Right atrium auricular region (tissue), 2 donors: ENCODE results near the gene EXOC7. TPM values are rescaled to one million over a fixed set of nuclear protein-coding genes. Genes with fewer than 3 reads are reported as not detected.

Source experiments
- DNase-seq: peaks from one replicate; pipeline ENCODE4 v3.0.0-alpha.2; 2019; ENCODE audit warnings: low spot score
- H3K27ac ChIP-seq, 2 donors: fragments of 200-600 bp; sonication (generic); 1 replicate in 1 of 2; 2 replicates in 1 of 2; pipeline ENCODE4 v1.5.1; 2016 to 2019
- H3K27me3 ChIP-seq, 2 donors: fragments of 200-600 bp; sonication (generic); one replicate each; pipeline versions ENCODE4 v1.5.1 to v1.6.0; 2017 to 2019
- H3K36me3 ChIP-seq: fragments of 200-600 bp; sonication (generic); one replicate; pipeline ENCODE4 v1.5.1; 2016
- H3K4me1 ChIP-seq, 2 donors: fragments of 200-600 bp; sonication (generic); one replicate each; pipeline versions ENCODE4 v1.5.1 to v1.6.0; 2017 to 2019
- H3K4me3 ChIP-seq, 2 donors: fragments of 200-600 bp; sonication (generic); 1 replicate in 1 of 2; 2 replicates in 1 of 2; pipeline ENCODE4 v1.5.1; 2017 to 2019; ENCODE audit warnings: mild to moderate bottlenecking in 1 of 2, moderate library complexity in 1 of 2
- H3K9me3 ChIP-seq, 2 donors: fragments of 200-600 bp; sonication (generic); one replicate each; pipeline ENCODE4 v1.5.1; 2019
- CTCF ChIP-seq, 2 donors: fragments of 200-600 bp; sonication (generic); IDR thresholded peaks; one replicate each; pipeline ENCODE4 v1.5.1; 2019; ENCODE audit warnings: antibody characterized with exemption in 2 of 2
- total RNA-seq, 2 donors: library from RNA; depleted of rRNA; stranded (reverse); fragments of >200 nt; gene quantifications; one replicate each; pipeline ENCODE4 v1.1.0, GENCODE V29; 2016

The EXOC7 gene
- total RNA-seq, 2 donors from 2014 or later: 56.0 to 65.3 TPM

- Histone ChIP-seq H3K9me3 (no peaks in the 10 kb centered on the region), H3K36me3 (peaks cover 93% of the 10 kb centered on the region), H3K27ac (no peak overlapping the region), H3K4me3 (no peak overlapping the region), H3K27me3 (no peaks in the 10 kb centered on the region), H3K4me1 (peaks cover 0 to 8% of the 10 kb centered on the region in 2 donors)
- no peak for DNase-seq
- no peak for TF ChIP-seq CTCF (IDR thresholded peaks at IDR 0.05)
Observed at GRCh38 chr17:76088041-76088867, 15.3 kb downstream of the EXOC7 start.

- H3K4me1 ChIP-seq: peaks cover 0 to 8% of the 10 kb centered on the region in 2 donors
- no peaks in the 10 kb centered on the region for H3K27me3 ChIP-seq
- H3K36me3 ChIP-seq: peaks cover 87% of the 10 kb centered on the region
- no peak for TF ChIP-seq CTCF (IDR thresholded peaks at IDR 0.05)
- no peak for DNase-seq
- H3K4me3 ChIP-seq: no peak overlapping the region
- H3K9me3 ChIP-seq: no peaks in the 10 kb centered on the region
- no peak overlapping the region for H3K27ac ChIP-seq
Observed at GRCh38 chr17:76087531-76087930, 16.1 kb downstream of the EXOC7 start.

DNA sequence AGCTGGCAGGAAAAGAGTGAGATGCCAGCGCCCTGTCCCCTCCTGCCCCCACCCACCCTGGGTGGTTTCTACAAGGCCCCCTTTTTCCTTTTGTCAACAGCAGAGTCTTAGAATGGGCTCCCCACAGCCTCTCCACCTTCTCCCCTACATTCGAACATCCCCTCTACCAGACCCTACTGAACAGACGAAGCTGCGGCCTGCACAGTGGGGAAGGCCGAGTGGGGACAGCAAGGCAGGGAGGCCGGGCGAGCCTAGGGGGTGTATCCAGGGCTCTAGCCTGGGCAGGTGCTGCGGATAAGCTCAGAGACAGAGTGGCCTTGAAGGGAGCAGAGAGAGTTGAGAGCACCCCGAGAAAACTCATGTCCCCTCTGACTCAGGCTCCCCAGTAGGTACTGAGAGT lies 17.2 kb downstream of the EXOC7 start:
- Histone ChIP-seq H3K36me3 (peaks cover 81% of the 10 kb centered on the region), H3K27me3 (no peaks in the 10 kb centered on the region), H3K4me1 (peaks cover 0 to 8% of the 10 kb centered on the region in 2 donors), H3K4me3 (no peak overlapping the region), H3K27ac (no peak overlapping the region), H3K9me3 (no peaks in the 10 kb centered on the region)
- DNase-seq: no peak
- no peak for TF ChIP-seq CTCF (IDR thresholded peaks at IDR 0.05)

- no peaks in the 10 kb centered on the region for H3K27me3 ChIP-seq
- H3K27ac ChIP-seq: no peak overlapping the region
- H3K36me3 ChIP-seq: peaks cover 76% of the 10 kb centered on the region
- DNase-seq: no peak
- no peak for TF ChIP-seq CTCF (IDR thresholded peaks at IDR 0.05)
- no peaks in the 10 kb centered on the region for H3K9me3 ChIP-seq
- H3K4me1 ChIP-seq: peaks cover 0 to 8% of the 10 kb centered on the region in 2 donors
- no peak overlapping the region for H3K4me3 ChIP-seq
Observed at GRCh38 chr17:76085731-76086366, 17.7 kb downstream of the EXOC7 start.

- H3K4me3 ChIP-seq: no peak overlapping the region
- H3K4me1 ChIP-seq: peaks cover 0 to 14% of the 10 kb centered on the region in 2 donors
- no peaks in the 10 kb centered on the region for H3K9me3 ChIP-seq
- no peak for DNase-seq
- peaks cover 69% of the 10 kb centered on the region for H3K36me3 ChIP-seq
- no peak overlapping the region for H3K27ac ChIP-seq
- no peaks in the 10 kb centered on the region for H3K27me3 ChIP-seq
- TF ChIP-seq CTCF (IDR thresholded peaks at IDR 0.05): no peak
Observed at GRCh38 chr17:76085066-76085730, 18.4 kb downstream of the EXOC7 start.
